Measurements from ENCODE around the gene SIRPG.

DNA sequence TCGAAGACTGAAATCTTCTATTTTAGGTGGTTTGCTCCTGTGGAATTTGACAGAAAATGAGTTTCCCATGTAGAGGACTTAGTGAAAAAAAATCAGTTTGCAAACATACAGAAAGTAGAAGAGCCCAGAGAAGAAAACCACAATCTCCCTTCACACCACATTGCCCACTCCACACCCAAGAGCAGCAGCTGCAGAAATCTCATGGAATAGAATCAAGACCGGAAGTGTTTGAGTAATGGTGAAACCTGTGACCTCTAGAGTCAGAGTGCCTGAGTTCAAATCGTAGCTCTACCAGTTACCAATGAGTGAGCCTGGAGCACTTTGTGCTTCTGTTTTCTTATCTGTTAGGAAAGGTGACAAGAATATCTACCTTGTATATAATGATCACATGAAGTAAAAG lies 4.6 kb downstream of the SIRPG start:
- TF ChIP-seq, protein P1, sequence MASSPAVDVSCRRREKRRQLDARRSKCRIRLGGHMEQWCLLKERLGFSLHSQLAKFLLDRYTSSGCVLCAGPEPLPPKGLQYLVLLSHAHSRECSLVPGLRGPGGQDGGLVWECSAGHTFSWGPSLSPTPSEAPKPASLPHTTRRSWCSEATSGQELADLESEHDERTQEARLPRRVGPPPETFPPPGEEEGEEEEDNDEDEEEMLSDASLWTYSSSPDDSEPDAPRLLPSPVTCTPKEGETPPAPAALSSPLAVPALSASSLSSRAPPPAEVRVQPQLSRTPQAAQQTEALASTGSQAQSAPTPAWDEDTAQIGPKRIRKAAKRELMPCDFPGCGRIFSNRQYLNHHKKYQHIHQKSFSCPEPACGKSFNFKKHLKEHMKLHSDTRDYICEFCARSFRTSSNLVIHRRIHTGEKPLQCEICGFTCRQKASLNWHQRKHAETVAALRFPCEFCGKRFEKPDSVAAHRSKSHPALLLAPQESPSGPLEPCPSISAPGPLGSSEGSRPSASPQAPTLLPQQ (tag by site-specific recombination; IDR thresholded peaks at IDR 0.05): no peak
- TF ChIP-seq ZNF146 (tag by site-specific recombination; IDR thresholded peaks at IDR 0.05): no peak
